SIG-M5 treated with dmso at 0.1 percent for 504 hours (cell line): Measurements from ENCODE around the gene AHDC1.

ENCODE experiments used
- DNase-seq: peaks from one replicate; lab custom pipeline; 2025; ENCODE audit not compliant: unreplicated experiment; lab: John Stamatoyannopoulos, UW

Gene AHDC1

DNA sequence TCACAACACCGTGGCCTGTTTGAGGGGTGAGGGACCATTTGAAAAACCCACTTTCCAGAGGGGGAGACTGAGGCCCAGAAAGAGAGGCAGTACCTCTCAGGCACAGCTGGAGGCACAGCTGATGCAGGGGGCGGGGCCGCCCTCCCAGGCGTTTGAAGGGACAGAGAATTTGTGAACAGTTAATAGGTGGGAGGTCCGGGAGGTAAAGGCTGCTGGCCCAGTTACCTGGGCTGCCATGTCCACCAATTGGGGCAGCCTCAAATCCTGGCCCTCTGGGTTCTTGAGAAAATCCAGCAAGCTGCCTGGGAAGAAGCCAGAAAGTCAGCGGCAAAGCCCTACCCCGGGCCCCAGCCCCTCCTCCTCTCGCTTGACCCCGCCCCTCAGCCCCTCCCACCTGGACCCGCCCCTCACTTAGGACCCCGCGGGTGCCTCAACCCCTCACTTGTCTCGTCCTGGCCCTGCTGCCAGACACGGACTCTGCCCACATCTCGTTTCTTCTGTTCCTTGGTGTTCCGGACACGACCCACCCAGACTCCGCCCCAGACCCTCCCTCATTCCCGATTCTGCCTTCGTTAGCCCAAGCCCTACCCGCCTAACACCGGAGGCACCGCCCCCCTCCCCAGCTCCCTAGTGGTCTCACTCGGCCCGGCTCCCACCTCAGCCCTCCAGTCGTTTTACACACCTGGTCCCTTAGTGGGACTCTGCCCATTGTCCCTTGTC is 10.8 kb upstream of the AHDC1 start:
- DNase-seq, result no peak

DNA sequence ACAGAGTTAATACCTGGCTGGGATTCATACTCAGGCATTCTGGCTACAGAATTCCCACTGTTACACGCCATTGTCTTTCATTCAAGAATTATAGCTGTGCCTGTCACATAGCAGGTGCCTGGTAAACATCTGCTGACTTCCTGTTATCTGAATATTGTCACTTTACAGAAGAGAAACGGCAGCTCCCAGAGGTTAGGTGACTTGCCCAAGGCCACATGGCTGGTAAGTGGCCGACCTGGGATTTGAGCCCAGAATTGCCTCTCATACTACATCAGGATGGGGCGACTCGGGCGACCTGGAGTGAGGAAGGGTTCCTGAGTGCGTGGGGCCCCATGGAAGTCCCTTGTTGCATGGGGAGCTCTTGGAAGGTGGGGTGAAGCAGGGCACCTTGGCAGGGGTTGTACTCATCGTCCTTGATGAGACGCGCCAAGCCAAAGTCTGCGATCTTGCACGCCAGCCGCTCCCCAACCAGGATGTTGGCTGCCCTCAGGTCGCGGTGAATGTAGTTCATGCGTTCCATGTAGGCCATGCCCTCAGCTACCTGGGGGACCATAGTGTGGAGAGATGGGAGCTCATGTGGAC is 10.2 kb upstream of the AHDC1 start:
- no peak for DNase-seq

GRCh38 chr1:27612718-27613117 is 8.8 kb upstream of the AHDC1 start:
- no peak for DNase-seq

GRCh38 chr1:27611450-27611849 is 7.5 kb upstream of the AHDC1 start:
- no peak for DNase-seq

- DNase-seq, result no peak
Measured at GRCh38 chr1:27609618-27610240, 5.8 kb upstream of the AHDC1 start.

GRCh38 chr1:27609210-27609555 is 5.2 kb upstream of the AHDC1 start:
- DNase-seq, result no peak

GRCh38 chr1:27607239-27607804 is 3.4 kb upstream of the AHDC1 start:
- DNase-seq, result no peak

DNA sequence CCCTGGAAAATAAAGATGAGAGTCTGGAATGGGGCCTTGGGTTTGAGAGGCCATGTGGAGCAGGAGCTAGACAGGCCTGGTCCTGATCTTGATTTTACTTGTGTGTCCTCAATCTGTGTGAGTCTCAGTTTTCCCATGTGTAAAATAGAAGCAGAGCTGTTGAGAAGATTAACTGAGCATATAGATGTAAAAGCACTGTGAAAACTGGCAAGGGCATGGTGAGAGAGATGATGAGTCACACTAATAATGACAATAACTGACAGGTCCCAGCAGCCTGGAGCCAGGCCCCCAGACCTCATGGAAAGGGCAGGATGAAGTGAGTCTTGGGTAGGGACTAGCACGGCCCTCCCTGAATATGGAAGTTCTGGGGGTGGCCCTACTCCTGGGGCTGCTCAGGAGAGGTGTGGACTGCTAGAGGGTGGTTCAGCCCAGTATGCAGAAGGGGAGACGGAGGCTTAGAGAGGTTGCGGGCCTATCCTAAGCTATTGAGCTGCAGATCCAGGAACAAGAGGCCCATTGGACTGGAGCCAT is 2.8 kb upstream of the AHDC1 start:
- no peak for DNase-seq

GRCh38 chr1:27605796-27606707 is 2.1 kb upstream of the AHDC1 start:
- DNase-seq, result peak; percentile 49

GRCh38 chr1:27605300-27605766 is 1.4 kb upstream of the AHDC1 start:
- DNase-seq, result no peak

GRCh38 chr1:27604579-27605299 is 795 bp upstream of the AHDC1 start:
- no peak for DNase-seq

- no peak for DNase-seq
Measured at GRCh38 chr1:27603309-27603680, 649 bp downstream of the AHDC1 start.

DNA sequence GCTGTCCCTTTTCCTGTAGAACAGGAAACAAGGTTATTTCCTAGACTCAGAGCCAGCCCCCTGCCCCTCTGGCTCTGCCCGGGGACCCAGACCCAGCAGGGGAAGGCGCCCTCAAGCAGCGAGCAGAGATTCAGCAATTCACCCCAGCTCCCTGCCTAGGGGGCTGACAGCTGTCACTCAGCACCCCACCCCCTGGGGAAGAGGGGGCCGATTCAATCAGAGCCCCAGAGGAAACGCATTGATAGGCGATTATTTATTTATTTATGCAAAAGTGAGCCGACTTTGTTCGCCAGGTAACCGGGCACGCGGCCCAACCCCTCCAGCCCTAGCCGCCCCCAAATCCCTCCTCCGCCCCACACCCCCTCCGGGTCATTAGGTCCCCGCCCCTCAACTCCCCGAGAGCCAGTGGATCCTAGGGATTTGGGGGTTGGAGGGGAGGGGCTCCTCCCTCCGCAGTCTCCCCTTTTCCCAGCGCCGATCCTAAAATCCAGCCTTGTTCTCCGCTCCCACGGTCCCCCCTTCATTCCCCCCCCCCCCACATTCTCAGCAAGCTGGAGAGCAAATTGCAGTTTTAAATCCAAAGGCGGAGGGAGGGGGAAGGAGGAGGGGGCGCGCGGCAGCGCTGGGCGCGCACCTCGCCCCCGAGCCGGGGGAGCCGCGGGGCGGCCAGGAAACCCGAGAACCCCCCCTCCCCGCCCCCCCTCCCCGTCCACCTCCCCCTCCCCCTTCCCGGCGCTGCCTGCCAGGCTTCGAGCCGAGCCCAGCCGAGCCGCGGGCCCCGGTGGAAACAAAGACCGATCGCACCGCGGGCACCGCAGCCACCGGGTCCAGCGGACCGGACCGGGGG is 1.3 kb downstream of the AHDC1 start:
- DNase-seq, result no peak

GRCh38 chr1:27601771-27602461 is 2.0 kb downstream of the AHDC1 start:
- DNase-seq, result no peak

- DNase-seq, result no peak
Measured at GRCh38 chr1:27601321-27601770, 2.6 kb downstream of the AHDC1 start.

DNA sequence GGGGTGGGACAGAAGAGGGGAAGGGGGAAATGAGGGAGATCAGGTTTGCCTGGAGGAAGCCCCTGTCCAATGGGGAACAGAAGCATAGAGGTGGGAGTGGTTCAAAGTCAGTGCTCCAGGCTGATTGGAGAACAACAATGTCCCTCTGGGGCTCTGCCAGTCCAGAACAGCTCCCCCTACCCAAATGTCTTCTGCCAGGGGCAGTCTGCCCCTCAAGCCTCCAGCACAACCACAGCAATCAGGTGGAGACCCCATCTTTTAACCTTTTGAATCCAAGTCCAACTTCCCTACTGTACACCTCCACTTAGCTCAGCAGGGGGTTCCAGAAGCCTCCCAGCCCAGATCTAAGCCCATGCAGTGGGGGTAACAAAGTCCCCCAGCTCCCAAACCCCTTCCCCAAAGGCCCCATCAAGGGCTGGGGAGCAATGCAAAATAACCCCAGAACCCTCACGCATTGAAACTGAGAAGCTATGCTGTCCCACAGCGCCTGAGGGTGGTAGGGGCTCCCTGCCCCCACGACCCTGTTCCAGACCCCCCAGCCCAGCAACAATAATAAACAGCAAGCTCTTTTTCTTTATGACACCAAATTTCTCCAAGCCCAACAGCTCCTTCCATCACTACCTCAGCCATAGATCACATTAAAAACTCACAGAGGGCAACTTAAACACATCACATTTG is 3.3 kb downstream of the AHDC1 start:
- DNase-seq, result no peak

DNA sequence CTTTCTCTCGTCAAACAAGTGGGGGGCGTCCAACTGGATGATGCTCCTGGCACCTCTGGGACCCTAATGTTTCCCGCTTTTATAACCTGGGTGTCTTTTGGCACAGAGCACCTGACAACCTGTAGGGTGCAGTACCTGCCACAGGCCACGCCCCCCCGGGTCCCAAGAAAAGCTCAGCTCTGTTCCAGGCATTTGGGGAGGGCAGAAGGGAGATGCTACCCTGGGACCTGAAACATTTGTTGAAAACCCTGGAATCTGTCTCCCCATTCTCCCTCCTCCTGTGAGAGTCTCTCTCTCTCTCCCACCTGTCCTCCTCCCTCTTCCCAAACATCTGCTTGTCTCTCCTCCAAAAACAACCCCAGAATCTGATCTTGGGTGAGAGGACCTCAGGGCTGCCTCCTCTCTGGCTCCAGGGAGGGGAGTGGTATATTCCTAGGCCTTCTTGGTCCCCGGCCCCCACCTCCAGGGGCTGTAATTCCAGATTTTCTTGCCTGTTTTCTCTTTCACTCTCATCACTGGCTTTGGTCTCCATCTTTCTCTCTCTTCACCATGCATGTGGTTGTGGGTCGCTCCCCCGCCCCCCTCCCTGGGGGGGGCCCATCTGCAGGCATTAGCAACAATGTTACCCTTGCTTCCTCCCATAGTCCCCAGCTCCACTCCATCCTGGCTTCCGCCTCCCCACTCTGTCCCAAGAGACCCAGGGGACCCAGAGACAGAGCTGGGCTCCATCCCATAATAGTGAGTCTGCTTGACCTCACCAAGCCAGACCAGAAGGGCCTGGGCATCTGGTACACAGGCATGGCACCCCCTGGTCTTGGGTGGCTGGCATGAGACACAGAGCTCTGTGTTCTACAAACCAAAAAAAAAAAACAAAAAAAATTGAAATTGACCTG is 4.1 kb downstream of the AHDC1 start:
- no peak for DNase-seq
